Muscle of arm (tissue), 14 donors: ENCODE data around the gene RALGAPA2. TPM values are rescaled to one million over a fixed set of nuclear protein-coding genes. Genes with fewer than 3 reads are reported as not detected.

Source experiments
- DNase-seq: peaks from one replicate; pipeline ENCODE4 v3.0.0-alpha.2; 2013
- long read RNA-seq, 11 donors: transcript quantifications; one replicate each; lab custom pipeline, GENCODE V29; 2026
- polyA plus RNA-seq, 12 donors: library from polyadenylated mRNA; unstranded; fragments of 120-200 nt; gene quantifications; one replicate each; pipeline ENCODE4 v1.2.1, GENCODE V29; 2013; ENCODE audit not compliant: insufficient read length in 12 of 12

The RALGAPA2 gene
- 10 to 100 TPM in 5 of 12 donors, 1 to 10 TPM in 6, not detected in 1; 8.1 to 25.9 (median 9.6) TPM for polyA plus RNA-seq
- long read RNA-seq, donor 1, partial matches to known transcripts = 6 of 8 reads
- long read RNA-seq, donor 1, other reads (novel, unspliced or antisense) = 0 of 8 reads
- long read RNA-seq, donor 2, full-length matches to known transcripts = 1 of 1 reads
- long read RNA-seq, donor 2, partial matches to known transcripts = 0 of 1 reads
- long read RNA-seq, donor 2, other reads (novel, unspliced or antisense) = 0 of 1 reads
- long read RNA-seq, donor 3 = 0 reads
- long read RNA-seq, donor 4 = 0 reads
- long read RNA-seq, donor 5 = 0 reads
- long read RNA-seq, donor 6 = 0 reads
- long read RNA-seq, donor 7 = 0 reads
- long read RNA-seq, donor 8 = 0 reads
- long read RNA-seq, donor 9, partial matches to known transcripts = 12 of 12 reads
- long read RNA-seq, donor 9, other reads (novel, unspliced or antisense) = 0 of 12 reads
- long read RNA-seq, donor 10 = 0 reads
- long read RNA-seq, donor 11 = 0 reads

DNA sequence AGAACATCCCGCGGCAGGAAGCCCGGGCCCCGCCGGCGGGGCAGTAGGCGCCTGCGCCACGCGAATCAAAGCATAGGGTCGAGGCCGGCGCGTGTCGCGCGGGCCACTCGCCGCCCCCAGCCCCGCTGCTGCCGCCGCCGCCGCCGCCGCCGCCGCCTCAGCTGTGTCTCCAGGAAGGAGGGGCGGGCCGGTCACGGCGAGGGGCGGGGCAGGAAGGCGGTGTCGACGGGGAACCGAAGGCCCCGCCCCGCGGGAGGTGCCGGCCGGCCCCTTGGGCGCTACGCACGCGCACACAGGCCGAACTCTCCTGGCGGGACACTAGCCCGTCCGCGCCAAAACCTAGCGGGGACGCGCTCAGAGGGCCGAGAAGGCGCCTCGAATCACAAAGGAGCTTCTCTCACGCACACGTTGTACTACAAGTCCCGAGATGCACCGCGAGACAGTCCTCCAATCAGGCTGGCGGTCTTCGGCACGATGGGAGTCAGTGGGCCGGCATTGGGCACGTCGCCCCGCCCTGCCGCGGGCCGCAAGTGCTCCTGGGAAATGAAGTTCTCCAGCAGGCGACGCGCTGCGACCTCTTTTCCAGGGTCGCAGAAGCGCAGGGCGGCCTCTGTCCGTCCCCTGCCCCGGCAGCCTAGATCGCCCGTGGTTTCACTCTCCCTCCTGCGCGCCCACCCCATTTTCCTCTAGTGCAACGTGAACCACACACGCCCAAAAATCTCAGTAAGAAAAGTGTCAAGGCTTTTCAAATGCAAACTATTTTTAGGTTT is at the start of gene RALGAPA2:
RALGAPA2 (minus strand) TSS at position 171 of the 770 bp plus-strand sequence; CDS start at position 7, 164 bp downstream.
- peak; percentile 98 for DNase-seq

GRCh38 chr20:20761301-20761700 is 48.9 kb upstream of the RALGAPA2 start:
- DNase-seq = no peak

DNA sequence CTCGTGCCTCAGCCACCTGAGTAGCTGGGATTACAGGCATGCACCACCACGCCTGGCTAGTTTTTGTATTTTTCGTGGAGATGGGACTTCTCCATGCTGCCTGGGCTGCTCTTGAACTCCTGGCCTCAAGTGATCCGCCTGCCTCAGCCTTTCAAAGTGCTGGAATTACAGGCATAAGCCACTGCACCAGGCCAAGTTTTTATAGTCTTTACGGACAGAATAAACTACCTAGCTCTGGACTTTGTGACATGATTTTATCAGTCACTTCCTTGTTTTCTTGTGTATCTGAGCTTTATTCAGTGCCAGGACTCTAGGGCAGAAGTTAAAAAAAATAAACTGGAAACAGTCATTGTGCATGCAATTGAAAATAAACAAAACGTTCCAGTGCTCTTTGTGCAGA is 46.7 kb upstream of the RALGAPA2 start:
- no peak for DNase-seq

- no peak for DNase-seq
Measured at GRCh38 chr20:20755674-20756319, 43.4 kb upstream of the RALGAPA2 start.

GRCh38 chr20:20755231-20755630 is 42.8 kb upstream of the RALGAPA2 start:
- no peak for DNase-seq

DNA sequence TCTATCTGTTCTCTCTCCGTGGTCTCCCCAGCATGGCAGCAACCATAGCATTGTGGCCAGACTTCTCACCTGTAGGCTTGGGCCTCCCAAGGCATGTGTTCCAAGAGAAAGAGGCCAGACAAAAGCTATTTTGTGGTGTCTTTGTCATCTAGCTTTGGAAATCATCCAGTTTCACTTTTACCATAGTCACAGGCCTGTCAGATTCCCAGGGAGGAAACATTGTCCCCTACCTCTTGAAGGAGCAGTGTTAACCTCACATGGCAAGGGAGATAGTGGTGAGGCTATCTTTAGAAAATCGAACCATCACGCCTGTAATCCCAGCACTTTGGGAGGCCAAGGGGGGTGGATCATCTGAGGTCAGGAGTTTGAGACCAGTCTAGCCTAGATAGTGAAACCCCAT is 42.3 kb upstream of the RALGAPA2 start:
- DNase-seq = no peak

GRCh38 chr20:20752712-20753111 is 40.3 kb upstream of the RALGAPA2 start:
- DNase-seq = no peak

GRCh38 chr20:20747298-20747697 is 34.9 kb upstream of the RALGAPA2 start:
- DNase-seq = no peak

- no peak for DNase-seq
Measured at GRCh38 chr20:20744170-20744725, 31.8 kb upstream of the RALGAPA2 start.

DNA sequence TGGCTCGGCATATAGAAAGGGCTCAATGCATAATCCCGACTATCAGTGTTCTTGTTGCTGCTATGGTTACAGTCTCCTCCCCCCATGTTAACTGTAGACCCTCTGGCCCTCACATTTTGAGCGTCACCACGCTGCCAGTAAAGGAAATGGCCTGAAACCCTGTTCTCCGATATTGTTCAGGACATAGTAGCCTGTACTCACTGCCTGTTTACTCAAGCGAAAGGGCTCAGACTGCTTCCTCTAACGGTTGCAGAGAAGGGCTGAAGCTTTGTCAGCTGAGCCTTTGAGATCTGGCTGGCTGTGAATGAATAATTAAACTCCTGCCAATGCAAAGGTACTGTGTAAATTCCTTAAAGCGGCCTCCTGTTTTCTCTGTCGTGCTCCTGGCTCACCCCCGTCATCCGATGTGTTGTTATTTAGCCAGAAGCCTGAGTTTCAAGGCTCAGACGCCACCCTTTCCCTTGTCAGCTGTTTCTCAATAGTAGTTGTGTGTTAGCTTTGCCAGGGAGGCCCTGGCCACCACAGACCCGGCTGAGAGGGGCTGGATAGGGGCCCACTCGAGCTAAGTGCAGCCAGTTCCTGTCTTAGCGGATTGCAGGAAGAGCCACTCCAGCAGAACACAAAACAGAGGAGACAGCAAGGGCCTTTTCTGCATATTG is 31.2 kb upstream of the RALGAPA2 start:
- DNase-seq = peak; percentile 80

- no peak for DNase-seq
Measured at GRCh38 chr20:20741087-20742045, 28.9 kb upstream of the RALGAPA2 start.

DNA sequence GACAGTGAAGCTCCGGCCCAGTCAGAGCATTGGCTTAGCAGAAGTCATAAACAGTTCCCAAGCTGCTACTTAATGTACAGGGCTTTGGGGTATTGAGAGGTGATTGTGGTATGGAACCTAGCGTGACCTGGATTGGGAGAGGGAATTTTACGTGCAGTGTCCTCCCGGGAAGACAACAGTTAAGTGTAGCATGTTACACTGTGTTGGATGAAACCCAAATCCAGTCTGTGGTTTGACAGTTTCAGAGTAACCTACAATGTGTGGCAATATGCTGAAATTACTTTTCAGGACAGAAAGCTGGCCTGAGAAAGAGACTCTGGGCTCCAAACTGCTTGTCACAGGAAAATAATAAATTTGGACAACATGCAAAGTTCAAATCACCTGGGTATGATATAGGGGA is 28.1 kb upstream of the RALGAPA2 start:
- DNase-seq = no peak

- DNase-seq = no peak
Measured at GRCh38 chr20:20737158-20737557, 24.7 kb upstream of the RALGAPA2 start.

DNA sequence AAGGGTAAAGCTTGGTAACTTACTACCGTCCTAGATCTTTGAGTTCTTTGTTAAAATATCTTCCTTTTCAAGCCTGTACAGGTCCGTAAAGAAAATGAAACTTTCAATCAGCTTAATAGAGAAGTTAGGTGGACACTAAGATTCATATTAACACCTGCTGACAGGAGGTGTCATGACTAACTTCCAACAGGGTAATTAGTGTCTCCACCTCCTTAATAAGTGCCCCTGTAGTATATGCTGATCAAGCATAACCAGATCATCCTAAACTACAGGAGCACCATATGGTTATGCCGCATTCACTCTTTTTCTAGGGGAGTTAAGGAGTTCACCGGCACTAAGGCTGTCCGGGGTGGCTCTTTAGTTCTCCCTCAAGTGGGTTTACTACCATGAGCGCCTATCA is 23.9 kb upstream of the RALGAPA2 start:
- no peak for DNase-seq

- DNase-seq = no peak
Measured at GRCh38 chr20:20734475-20734948, 22.1 kb upstream of the RALGAPA2 start.

- DNase-seq = no peak
Measured at GRCh38 chr20:20733943-20734342, 21.5 kb upstream of the RALGAPA2 start.

GRCh38 chr20:20732641-20733040 is 20.2 kb upstream of the RALGAPA2 start:
- DNase-seq = no peak

GRCh38 chr20:20731945-20732296 is 19.5 kb upstream of the RALGAPA2 start:
- DNase-seq = no peak

GRCh38 chr20:20731000-20731944 is 18.8 kb upstream of the RALGAPA2 start:
- DNase-seq = no peak
